AG09309 (cell line): Measurements from ENCODE around the gene UHRF2.

Experiments used
- DNase-seq: peaks from one replicate; pipeline ENCODE4 v3.0.0-alpha.2; 2010; ENCODE audit warnings: low read depth
- H3K4me3 ChIP-seq: 2 replicates; pipeline ENCODE4 v1.5.1; 2011; ENCODE audit warnings: mild to moderate bottlenecking, low read depth, low read length, moderate library complexity; ENCODE audit not compliant: control insufficient read depth
- TF ChIP-seq, protein P1 (sequence below): IDR thresholded peaks from 2 replicates; pipeline ENCODE4 v1.5.1; 2011; ENCODE audit warnings: mild to moderate bottlenecking, low read depth, low read length, inconsistent platforms; ENCODE audit not compliant: insufficient read depth, control insufficient read depth; ENCODE audit errors: missing control alignments

UHRF2 gene

DNA sequence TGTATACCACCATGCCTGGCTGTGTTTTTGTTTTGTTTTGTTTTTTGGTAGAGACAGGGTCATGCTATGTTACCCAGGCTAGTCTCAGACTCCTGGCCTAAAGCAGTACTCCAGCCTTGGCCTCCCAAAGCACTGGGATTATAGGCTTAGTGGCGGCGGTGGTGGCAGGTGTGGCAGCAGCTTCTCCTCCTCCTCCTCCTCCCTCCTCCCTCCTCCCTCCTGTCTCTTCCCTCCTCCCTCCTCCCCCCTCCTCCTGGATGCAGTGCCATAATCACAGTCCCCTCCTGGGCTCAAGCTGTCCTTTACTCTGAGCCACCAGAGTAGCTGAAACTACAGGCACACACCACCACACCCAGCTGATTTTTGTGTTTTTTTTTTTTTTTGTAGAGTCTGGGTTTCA, 71.2 kb downstream of the UHRF2 start:
- TF ChIP-seq, protein P1, sequence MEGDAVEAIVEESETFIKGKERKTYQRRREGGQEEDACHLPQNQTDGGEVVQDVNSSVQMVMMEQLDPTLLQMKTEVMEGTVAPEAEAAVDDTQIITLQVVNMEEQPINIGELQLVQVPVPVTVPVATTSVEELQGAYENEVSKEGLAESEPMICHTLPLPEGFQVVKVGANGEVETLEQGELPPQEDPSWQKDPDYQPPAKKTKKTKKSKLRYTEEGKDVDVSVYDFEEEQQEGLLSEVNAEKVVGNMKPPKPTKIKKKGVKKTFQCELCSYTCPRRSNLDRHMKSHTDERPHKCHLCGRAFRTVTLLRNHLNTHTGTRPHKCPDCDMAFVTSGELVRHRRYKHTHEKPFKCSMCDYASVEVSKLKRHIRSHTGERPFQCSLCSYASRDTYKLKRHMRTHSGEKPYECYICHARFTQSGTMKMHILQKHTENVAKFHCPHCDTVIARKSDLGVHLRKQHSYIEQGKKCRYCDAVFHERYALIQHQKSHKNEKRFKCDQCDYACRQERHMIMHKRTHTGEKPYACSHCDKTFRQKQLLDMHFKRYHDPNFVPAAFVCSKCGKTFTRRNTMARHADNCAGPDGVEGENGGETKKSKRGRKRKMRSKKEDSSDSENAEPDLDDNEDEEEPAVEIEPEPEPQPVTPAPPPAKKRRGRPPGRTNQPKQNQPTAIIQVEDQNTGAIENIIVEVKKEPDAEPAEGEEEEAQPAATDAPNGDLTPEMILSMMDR = no peak
- no peak for DNase-seq
- H3K4me3 ChIP-seq = no peak overlapping the region

DNA sequence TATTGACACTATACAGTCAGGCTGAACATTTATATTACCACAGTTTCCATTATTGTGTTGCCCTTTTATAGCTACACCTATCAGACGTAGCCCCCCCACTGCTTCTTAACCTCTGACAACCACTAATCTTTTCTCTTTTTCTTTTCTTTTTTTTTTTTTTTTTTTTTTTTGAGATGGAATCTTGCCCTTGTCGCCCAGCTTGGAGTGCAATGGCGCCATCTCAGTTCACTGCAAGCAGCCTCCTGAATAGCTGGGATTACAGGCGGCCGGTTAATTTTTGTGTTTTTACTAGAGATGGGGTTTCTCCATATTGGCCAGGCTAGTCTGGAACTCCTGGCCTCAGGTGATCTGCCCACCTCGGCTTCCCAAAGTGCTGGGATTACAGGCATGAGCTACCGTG, 75.4 kb downstream of the UHRF2 start:
- TF ChIP-seq, protein P1 = no peak
- DNase-seq = no peak
- H3K4me3 ChIP-seq = no peak overlapping the region

DNA sequence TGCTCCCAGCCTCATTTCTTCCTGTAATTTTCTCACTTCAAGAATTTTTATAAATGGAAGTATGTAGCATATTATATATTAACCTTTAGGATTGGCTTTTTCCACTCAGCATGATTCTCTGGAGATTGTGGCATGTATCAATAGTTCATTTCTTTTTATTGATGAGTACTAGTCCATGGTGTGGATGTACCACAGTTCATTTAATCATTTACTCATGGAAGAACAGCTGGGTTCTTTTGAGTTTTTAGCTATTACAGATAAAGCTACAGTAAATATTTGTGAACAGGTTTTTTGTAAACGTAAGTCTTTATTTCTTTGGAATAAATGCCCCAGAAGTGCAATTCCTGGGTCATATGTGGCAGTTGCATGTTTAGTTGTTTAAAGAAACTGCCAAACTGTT, 76.1 kb downstream of the UHRF2 start:
- no peak overlapping the region for H3K4me3 ChIP-seq
- no peak for DNase-seq
- TF ChIP-seq, protein P1 = no peak

DNA sequence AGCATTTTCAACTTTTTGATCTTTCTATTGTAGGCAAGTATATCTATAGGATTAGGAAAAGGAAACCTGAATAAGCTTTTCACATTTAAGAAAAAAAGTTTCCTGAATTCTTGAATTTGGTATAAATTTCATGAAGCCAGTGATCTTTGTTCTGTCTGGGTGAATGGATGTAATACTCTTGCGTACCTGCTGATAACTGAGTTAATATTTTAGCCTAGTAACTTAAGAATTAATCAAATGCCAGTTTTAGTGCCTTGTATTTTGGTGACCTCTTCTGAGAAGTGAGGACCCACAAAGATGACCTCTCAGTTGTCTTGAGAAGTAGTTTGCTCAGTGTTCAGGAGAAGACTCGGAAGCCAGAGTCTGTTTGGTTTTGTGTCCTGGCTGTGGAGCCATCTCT, 77.9 kb downstream of the UHRF2 start:
- H3K4me3 ChIP-seq = no peak overlapping the region
- no peak for DNase-seq
- TF ChIP-seq, protein P1 = no peak

DNA sequence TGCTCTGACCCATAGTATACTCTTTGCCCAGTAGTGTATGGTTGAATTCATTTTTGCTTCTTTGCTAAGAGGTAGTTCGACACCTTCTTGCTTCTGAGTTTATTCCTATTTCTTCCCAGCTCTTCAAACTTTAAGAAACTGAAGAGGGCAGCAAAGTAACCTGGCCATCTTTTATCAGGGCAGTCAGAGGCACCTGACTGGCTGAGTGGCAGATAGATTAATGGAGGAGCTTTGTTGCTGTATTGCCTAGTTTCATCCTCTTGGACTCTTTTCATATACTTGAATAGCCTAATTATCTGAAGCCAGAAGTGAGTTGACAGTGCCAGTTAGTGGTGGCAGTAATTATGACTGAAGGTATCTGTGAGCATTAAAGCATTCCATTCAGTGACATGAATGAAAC, 82.5 kb downstream of the UHRF2 start:
- DNase-seq = no peak
- TF ChIP-seq, protein P1 = no peak
- no peak overlapping the region for H3K4me3 ChIP-seq

DNA sequence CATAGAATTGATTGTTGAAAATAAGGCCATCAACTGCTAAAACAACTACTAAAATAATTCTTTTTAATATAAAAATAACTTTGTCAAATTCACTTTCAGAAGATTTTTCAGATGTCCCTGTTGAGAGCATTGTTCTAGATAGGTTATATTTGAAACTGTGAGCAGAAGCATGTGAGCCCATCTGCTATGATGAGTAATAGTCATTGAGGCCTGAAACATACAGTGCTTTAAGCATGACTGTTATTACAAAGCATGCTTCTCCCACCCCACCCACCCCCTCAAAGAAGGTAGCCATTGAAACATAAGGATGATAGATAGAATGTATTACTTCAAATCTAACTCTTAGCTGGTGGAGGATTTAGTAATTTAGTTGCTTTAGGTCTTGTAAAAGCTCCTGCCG, 86.0 kb downstream of the UHRF2 start:
- TF ChIP-seq, protein P1 = no peak
- DNase-seq = no peak
- no peak overlapping the region for H3K4me3 ChIP-seq
